GM21529 (cell line): Measurements from ENCODE around the gene CACNA1B.

Experiments used
- ATAC-seq: cut with Tn5 transposase; IDR thresholded peaks from one replicate; pipeline ENCODE4 v1.9.1; 2021; ENCODE audit not compliant: unreplicated experiment

The CACNA1B gene

GRCh38 chr9:137918331-137919094 lies 40.9 kb downstream of the CACNA1B start:
- ATAC-seq = no peak

- no peak for ATAC-seq
Measured at GRCh38 chr9:137919095-137919465, 41.5 kb downstream of the CACNA1B start.

- ATAC-seq = no peak
Measured at GRCh38 chr9:137919649-137920141, 42.1 kb downstream of the CACNA1B start.

- ATAC-seq = no peak
Measured at GRCh38 chr9:137920753-137921152, 43.2 kb downstream of the CACNA1B start.

- ATAC-seq = no peak
Measured at GRCh38 chr9:137924169-137924568, 46.6 kb downstream of the CACNA1B start.

DNA sequence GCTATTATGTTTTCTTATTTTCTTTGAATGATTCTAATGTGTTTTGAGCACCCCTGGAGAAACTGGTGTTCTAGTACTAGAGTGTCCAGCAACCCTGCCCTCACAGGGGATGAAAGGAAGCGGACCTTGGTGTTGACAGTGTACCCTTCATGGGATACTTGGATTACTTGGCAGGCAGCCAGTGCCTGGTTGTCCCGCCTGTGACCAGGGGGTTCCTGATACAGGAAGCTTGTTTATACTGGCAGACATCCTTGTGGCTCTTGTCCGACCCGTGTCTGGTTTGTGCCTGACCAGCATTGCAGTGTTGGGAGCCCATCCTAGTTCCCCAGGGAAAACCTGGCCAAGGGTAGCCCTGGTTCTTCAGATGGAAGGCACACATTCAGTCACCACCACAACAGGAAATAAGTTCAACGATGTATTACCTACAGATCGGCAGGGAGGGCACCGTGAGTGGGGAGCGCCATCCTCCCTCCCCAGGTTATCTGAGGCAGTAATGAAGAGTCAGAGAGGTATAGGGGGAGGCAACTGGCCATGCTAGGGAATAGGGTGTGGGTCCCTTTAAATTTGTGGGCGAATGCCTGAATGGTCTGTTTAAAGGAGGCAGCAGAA lies 47.3 kb downstream of the CACNA1B start:
- ATAC-seq = no peak

- ATAC-seq = no peak
Measured at GRCh38 chr9:137943655-137944054, 66.1 kb downstream of the CACNA1B start.

DNA sequence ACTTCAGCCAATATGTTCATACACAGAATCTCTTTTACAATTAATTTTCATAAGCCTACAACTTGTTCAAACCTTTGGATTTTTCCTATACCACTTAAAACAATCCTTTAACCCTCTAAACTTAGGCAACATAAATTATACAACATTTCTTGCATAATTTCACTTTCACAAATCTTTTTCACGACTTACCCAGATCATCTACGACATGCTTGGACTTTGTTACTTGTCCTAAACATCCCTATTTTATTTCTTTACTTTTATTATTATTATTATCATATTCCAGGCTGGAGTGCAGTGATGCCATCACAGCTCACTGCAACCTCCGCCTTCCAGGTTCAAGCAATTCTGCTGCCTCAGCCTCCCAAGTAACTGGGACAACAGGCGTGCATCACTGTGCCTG lies 68.0 kb downstream of the CACNA1B start:
- ATAC-seq = no peak

DNA sequence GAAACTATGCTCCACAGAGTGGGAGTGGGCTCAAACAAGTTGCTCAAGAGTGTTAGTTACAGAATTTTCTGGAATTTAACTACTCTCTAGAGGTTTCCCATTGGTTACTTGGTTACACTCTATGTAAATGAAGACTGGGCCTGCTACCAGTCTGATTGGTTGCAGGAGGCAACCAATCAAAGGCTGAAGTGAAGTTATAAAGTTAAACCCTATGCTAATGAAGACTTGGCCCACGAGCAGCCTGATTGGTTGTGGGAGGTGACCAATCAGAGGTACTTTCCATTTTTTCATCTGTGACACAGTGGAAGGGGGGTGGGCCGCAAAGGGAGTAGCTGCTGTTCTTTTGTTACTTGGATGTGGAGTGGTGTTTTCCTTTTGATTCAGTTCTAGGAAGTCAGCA lies 69.4 kb downstream of the CACNA1B start:
- ATAC-seq = no peak

GRCh38 chr9:137948642-137949041 lies 71.1 kb downstream of the CACNA1B start:
- no peak for ATAC-seq

GRCh38 chr9:137949260-137949659 lies 71.7 kb downstream of the CACNA1B start:
- no peak for ATAC-seq

GRCh38 chr9:137951107-137951506 lies 73.5 kb downstream of the CACNA1B start:
- no peak for ATAC-seq

- ATAC-seq = no peak
Measured at GRCh38 chr9:137951597-137952490, 74.3 kb downstream of the CACNA1B start.

DNA sequence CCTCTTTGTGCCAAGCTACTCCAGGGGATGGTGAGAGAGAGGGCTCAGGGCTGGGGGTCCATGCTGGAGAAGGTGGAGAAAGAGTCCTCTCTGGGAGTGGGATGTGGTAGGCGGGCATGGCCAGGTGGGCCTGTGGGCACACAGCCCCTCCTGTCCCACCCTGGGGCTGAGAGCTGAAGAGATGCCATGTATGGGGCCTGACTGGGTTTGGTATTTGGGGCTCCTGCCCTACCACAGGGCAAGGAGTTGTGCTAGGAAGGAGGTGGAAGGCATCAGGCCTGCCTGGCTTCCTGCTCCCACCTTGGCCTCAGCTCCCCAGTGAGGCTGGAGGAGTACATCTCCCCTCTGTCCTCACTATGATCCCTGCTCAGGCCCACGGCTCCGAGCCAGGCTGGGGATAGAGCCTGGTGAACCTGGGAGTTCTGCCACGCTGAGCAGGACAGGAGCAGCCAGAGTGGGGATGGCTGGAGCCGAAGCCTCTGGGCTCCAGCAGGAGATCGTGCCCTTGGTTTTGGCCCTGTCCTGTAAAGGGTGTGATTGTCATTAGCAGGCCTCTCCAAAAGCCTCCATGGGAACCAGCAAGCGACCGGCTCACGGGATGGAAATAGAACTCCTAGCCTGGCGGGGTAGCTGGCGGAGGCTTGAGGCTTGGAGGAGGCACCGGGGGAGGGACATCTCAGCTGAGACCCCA lies 75.5 kb downstream of the CACNA1B start:
- no peak for ATAC-seq

- no peak for ATAC-seq
Measured at GRCh38 chr9:137953683-137954438, 76.3 kb downstream of the CACNA1B start.

GRCh38 chr9:137955224-137955570 lies 77.6 kb downstream of the CACNA1B start:
- no peak for ATAC-seq

DNA sequence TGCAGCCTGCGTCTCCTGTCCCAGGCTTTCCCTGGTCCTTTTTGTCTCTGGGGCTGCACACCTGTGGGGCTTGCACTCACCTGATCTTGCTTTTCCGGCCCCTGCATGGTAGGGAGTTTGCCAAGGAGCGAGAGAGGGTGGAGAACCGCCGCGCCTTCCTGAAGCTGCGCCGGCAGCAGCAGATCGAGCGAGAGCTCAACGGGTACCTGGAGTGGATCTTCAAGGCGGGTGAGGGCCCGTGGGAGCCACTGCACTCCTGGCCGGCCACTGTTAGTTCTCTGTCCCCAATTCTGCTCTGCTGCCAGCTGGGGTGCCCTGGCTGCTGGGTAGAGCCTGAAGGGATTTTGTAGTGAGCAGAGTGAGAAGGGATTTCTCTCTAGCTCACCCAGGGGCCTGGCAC lies 78.0 kb downstream of the CACNA1B start:
- no peak for ATAC-seq

DNA sequence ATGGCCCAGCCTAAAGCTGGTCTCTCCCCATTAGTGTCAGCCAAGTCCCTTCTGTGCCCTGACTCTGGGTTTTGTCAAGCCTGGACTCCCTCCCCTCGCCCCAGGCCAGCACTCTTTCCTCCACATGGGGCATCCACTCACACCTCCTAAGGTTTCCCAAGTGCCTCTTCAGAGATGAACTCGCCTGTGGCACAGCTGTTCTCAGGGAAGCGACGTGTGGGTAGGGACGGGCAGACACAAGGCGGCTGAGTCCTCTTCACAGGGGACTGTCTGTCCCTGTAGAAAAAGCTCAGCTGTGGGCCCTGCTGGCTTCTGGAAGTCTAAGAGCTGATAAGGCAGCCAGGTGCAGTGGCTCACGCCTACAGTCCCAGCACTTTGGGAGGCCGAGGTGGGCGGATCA lies 78.5 kb downstream of the CACNA1B start:
- no peak for ATAC-seq

GRCh38 chr9:137956688-137957385 lies 79.3 kb downstream of the CACNA1B start:
- ATAC-seq = no peak
